NCI-H524 (cell line): ENCODE results near the gene BCAS3.
"Not testable (repeated sequence)": the region's sequence is repeated elsewhere in the genome, so short reads cannot be mapped to it uniquely, and the experiment has no call there.

ENCODE experiments used
- DNase-seq, 2 experiments: peaks; one replicate each; lab custom pipeline; 2025; lab: John Stamatoyannopoulos, UW

The BCAS3 gene

GRCh38 chr17:61422116-61422799, 744.6 kb downstream of the BCAS3 start:
- no peak for DNase-seq

GRCh38 chr17:61422869-61423268, 745.2 kb downstream of the BCAS3 start:
- DNase-seq = no peak

- DNase-seq = no peak
Measured at GRCh38 chr17:61423967-61424649, 746.5 kb downstream of the BCAS3 start.

- no peak for DNase-seq
Measured at GRCh38 chr17:61425682-61426481, 748.2 kb downstream of the BCAS3 start.

GRCh38 chr17:61426482-61427304, 749.0 kb downstream of the BCAS3 start:
- no peak for DNase-seq

GRCh38 chr17:61427567-61427966, 749.9 kb downstream of the BCAS3 start:
- no peak for DNase-seq

GRCh38 chr17:61429274-61429673, 751.6 kb downstream of the BCAS3 start:
- DNase-seq = no peak

GRCh38 chr17:61429831-61430230, 752.2 kb downstream of the BCAS3 start:
- DNase-seq = not testable (repeated sequence)

GRCh38 chr17:61431594-61432311, 754.1 kb downstream of the BCAS3 start:
- DNase-seq = no peak

- no peak for DNase-seq
Measured at GRCh38 chr17:61436273-61436672, 758.6 kb downstream of the BCAS3 start.

- no peak for DNase-seq
Measured at GRCh38 chr17:61436995-61437704, 759.5 kb downstream of the BCAS3 start.

GRCh38 chr17:61440697-61441096, 763.0 kb downstream of the BCAS3 start:
- DNase-seq = no peak

- not testable (repeated sequence) for DNase-seq
Measured at GRCh38 chr17:61441507-61441906, 763.9 kb downstream of the BCAS3 start.

GRCh38 chr17:61442136-61442775, 764.6 kb downstream of the BCAS3 start:
- DNase-seq = no peak
